HG02973 (cell line): ENCODE results near the gene LYPD6B.

Experiments
- ATAC-seq: cut with Tn5 transposase; IDR thresholded peaks from one replicate; pipeline ENCODE4 v1.9.1; 2021; ENCODE audit warnings: moderate library complexity; ENCODE audit not compliant: unreplicated experiment

Gene LYPD6B

GRCh38 chr2:149037851-149038250, 648 bp upstream of the LYPD6B start:
- ATAC-seq, result no peak

DNA sequence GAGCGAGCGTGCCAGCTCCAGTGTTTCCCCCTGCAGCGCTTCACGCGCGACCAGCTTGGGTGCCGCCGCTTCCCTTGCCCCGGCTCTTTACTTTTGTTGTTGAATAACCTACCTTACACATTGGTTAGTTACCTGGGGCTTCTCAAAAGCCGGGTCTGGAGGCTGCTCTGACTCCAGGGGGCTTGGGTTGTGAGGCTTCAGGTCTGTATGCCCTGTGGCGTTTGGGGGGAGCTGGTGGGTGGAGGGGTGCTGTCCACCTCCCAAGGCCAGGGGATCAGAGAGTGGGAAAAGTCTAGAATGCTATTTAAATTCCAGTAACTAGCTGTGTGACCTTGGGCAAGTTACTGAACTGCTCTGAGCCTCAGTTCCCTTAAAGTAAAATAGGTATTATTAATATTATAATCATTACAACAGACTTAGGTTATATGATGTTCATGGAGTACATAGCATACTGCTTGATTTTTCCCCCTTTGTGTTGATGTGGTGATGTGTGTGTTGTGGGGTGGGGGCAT, 770 bp downstream of the LYPD6B start:
- no peak for ATAC-seq

- no peak for ATAC-seq
Measured at GRCh38 chr2:149040451-149040850, 2.0 kb downstream of the LYPD6B start.

DNA sequence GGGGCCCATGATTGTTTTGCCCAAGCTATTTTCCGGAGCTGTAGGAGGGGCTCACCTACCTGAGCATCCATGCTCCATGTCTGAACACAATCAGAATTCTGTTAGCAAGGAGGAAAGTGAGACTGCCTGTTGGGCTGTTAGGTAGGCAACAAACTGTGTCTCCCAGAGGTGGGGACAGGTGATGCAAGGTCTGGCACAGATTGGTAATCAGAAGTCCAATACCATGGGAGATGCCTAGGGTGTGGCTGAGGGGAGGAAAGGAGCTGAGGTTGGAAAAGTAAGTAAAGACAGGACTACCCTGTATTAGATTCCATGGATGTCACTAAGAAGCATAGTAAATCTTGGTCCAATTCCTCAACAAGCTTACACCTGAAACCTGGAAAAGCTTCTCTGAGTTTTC, 3.0 kb downstream of the LYPD6B start:
- no peak for ATAC-seq

DNA sequence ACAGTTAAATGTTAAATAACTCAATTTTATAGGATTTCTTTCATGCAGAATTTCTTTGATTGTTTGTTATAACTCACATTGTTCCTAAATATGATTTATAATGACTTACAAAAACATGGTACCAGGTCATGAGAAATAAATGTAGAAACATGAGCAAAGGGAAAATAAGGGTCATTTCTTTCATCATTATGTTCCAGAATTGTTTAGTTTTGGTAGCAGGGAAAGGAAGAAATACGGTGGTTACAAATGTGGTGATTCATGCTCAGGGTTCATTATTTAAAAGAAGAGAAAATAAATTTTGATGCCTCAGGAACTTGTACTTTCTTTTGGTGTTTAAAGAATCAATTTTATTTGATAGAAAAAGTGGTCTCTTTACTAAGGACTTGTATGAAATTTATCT, 4.4 kb downstream of the LYPD6B start:
- ATAC-seq, result no peak

DNA sequence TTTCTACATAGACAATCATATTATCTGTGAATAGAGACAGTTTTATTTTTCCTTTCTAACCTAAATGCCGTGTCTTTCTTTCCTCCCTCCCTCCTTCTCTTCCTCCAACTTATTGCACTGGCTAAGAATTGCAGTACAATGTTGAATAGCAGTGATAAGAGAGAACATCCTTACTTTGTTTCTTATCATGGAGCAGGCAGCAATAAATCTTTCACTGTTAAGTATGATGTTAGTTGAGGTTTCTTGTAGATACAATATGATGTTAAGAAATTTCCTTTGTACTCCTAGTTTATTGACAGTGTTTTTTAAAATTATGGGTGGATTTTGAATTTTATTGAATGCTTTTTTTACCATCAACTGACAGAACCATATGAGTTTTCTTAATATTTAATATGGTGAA, 6.0 kb downstream of the LYPD6B start:
- ATAC-seq, result no peak

DNA sequence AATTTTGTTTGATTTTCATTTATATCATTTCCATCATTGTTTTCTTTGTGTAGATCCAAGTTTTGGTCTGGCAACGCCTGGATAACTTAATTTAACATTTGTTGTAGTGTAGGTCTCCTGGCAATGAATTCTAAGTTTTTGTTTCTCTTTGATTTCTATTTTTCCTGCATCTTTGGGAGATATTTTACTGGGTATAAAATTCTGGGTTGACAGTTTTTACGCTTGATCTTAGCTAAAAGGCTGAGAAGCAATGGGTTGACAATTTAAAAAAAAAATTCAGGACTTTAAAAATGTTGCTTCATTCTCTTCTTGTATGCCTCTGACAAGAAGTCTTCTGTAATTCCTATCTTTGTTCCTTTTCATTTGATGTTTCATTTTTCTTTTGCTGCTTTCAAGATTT, 8.6 kb downstream of the LYPD6B start:
- ATAC-seq, result no peak

DNA sequence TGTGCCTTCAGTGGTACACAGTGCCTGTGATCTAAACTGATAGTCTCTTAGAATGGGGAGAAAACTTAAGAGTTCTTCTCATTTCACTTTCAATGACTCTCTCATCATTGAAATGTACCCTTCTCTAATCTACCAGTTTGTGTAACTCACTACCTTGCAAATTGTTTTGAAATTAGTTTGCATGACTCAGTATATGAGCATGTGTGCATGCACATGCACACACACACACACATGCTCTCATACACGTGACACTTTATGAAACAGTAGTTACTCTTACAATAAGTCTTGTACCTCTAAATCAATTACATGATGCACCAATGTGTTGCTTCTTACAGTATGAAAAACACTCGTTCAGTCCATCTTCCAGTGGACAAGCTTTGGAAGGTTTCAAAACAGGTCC, 10.6 kb downstream of the LYPD6B start:
- ATAC-seq, result no peak

- peak; percentile 71 for ATAC-seq
Measured at GRCh38 chr2:149050188-149050587, 11.7 kb downstream of the LYPD6B start.

- no peak for ATAC-seq
Measured at GRCh38 chr2:149055751-149056150, 17.3 kb downstream of the LYPD6B start.

GRCh38 chr2:149056541-149057255, 18.2 kb downstream of the LYPD6B start:
- no peak for ATAC-seq

DNA sequence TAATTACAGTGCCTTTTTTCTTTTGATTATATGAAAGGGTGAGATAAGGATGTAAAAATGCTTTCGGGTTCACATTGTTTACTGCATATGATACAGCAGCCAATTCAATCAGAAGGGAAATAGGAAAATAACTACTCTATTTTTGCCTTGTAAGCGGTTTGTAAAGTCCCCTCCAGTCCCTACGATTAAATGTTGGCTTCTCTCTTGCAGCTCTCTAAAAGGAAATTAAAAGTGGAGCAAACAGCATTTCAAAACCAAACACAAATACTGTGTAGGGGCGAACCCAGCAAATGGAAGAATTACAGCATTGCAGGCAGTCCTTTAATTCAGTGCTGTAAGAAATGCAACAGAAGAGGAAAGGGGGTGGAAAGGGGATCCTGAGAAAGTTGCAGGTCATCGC, 18.9 kb downstream of the LYPD6B start:
- no peak for ATAC-seq

- ATAC-seq, result no peak
Measured at GRCh38 chr2:149058936-149059335, 20.4 kb downstream of the LYPD6B start.

GRCh38 chr2:149059822-149060221, 21.3 kb downstream of the LYPD6B start:
- no peak for ATAC-seq

GRCh38 chr2:149061133-149061745, 22.7 kb downstream of the LYPD6B start:
- ATAC-seq, result no peak

- no peak for ATAC-seq
Measured at GRCh38 chr2:149062531-149062930, 24.0 kb downstream of the LYPD6B start.

DNA sequence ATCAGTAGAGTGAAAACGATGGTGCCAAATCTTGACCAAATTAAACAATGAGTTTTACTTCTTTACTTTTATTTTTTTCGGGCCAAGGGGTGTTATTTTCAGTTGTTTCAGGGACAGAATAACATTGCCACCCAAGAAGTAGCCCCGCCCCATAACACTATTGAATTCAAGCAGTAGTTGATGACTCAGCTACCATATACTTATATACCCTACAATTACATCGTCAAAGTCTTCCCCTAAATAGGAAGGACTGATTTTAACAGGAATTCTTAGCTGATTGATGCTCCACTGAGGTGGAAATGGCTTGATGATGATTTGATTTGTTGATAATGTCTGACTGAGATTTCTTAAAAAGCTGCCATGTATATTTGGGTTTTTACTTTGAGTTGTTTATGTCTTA, 24.7 kb downstream of the LYPD6B start:
- no peak for ATAC-seq

DNA sequence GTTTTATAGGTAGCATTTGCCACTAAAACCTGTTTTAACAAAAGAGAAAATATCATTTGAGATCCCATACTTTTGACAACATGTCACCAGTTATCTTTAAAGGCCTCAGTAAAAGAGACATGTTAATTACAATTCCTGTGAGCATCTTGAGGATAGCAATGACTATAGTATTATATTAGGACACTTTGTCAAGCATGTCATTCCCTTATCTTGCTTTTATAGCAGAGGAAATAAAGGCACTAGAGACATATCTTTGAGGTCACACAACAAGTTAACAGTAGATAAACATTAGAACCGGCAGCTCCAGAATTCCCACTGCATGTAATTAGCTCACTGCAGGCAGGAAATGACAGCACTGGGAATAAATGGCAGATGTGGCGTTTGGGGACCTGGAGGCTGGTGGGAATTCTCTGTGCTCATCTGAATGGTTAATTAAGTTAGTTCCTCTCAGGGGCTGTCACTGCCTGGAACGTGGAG, 25.9 kb downstream of the LYPD6B start:
- no peak for ATAC-seq

DNA sequence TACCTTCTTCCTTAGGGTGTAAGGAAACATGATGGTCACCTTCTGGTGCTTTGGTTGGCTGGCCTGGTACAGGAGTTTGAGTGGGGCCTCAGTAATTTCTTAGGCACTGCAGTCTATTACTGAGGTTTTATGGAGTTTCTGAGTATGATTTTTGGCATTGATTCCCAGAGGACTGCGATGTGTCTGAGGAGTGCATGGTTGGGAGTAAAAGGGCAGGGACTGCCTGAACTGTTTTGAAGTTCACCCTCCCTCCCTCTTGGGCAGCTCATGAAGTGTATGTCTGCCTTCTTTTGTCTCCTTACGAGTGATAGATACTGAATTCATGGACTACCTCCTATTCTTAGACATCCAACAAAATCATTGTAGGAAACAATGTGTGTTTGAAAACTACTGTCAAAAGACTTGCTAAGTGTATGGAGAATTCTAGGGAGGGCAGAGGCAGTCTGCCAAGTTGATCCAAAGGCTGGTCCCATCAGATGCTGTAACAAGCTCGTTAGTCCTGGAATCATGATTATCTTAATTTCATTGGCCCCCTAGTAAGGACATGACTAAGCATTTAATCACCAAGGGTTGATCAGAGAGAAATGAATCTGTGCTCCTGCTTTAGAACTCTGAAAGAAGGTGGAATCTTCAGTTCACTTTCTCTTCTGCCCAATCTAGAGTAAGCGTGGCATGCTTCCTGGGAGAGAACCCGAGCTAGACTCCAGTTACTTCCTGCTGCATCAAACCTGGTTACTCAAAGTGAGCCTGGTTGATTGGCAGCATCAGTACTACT, 26.5 kb downstream of the LYPD6B start:
- no peak for ATAC-seq

GRCh38 chr2:149068225-149068995, 29.9 kb downstream of the LYPD6B start:
- ATAC-seq, result no peak
